AML-193 (cell line): ENCODE data around the gene PPP2R5E.

Experiments used
- DNase-seq, 2 experiments: peaks; one replicate each; lab custom pipeline; 2025; lab: John Stamatoyannopoulos, UW

The PPP2R5E gene

GRCh38 chr14:63432888-63433552 is 110.2 kb downstream of the PPP2R5E start:
- DNase-seq: no peak

DNA sequence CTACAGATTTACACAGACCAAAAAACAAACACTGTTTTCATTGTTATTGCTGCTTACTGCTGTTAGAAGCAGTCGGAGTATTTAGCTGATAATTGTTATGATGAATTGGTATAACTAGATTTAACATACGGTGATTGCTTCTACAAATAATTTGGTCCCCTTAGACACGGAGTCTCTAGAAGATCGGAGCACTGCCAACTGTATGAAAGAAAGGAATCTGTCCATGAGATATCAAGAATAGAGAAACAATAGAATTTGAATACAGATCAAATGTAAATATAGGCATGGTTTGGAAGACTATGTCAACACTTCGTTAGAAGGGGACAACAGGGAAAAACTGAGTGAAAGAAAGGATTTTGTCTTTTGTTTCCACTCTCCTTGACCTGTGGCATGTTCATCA is 110.9 kb downstream of the PPP2R5E start:
- no peak for DNase-seq

DNA sequence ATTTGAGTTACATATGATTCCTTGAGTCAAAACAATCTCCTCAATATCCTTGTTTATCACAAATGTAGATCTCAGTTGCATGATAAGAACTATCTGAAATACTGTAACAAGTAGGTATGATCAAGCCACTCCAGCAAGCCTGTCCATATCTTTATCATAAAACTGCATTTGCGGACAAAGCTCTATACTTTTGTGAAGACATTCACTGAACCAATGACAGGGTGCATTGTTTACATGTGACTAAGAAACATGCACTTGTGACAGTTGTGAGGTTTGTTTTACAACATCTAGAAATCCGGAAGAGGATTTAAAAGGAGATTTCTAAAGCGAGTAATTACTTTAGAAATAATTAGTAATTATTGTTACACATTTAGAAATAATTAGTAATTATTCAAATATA is 111.7 kb downstream of the PPP2R5E start:
- DNase-seq: no peak

DNA sequence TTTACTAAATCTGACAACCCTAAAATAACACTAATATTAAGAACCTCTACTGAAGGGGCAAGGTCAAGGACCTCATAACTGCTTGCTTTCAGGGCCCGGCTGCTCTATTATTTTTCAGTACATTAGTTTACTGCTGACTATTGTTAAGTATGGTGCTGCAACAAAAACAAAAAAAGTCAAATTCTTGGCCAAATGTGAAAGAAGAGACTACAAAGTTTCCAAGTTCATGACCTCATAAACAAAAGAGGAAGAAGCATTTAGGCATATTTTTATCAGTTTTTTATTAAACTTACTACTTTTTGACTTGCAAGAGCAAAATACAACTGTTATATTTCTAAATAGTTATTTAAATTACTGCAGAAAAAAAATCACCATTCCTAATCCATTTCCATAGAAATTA is 114.7 kb downstream of the PPP2R5E start:
- no peak for DNase-seq

GRCh38 chr14:63426838-63427352 is 116.3 kb downstream of the PPP2R5E start:
- no peak for DNase-seq

GRCh38 chr14:63423889-63424288 is 119.3 kb downstream of the PPP2R5E start:
- no peak for DNase-seq

DNA sequence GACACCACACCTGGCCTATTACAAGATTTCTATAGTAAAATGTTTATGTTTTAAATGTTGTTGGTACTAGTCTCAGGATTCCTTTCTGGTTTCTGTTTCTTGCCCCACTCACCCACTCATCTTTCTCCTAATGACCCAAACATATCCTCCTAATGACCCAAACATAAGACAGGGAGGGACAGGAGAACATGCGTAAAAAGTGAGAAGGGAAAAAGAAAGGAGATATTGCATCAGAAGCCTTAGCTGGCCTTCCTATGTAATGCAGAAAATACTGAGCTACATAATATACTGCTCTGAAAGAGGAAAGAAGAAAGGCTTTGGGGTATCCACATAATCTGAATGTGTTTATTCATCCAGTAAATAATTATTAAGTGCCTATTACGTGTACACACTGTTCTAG is 119.8 kb downstream of the PPP2R5E start:
- no peak for DNase-seq

GRCh38 chr14:63421919-63422318 is 121.3 kb downstream of the PPP2R5E start:
- DNase-seq: no peak

DNA sequence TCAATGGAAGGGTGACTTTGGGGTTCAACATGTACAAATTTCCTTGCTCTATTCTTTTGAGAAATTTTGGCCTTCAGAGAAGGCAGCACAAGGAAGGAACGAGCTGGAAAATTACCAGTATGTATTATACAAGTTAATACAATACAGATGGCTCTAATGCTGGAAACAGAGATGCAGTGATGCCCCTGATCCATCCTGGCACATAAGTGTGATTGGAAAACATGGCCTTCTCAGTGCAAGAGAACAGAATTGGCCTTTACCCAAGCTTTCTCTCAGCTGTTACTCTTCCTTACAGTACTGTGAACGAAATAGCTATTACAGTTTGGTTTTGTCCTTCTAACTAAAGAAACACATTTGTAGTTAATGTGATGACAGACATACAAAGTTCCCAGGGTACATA is 122.0 kb downstream of the PPP2R5E start:
- no peak for DNase-seq

DNA sequence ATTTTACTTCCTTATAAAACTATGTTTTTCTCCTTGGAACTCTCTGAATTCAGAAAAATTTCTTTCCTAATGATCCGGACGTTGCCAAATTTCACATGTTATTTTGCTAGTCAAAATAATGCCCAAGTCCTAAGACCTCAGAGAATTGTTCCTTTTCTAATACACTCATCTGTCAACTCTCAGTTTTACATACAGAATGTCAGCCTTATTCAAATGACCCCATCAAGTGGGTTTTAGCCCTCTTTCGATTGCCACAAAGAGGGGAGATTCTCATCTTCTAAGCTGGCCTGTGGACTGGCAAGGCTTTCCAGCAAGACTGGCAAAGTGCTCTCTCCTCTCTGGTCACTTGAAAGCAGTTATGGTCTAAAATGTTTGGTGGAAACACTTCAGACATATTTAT is 125.2 kb downstream of the PPP2R5E start:
- DNase-seq: no peak

- DNase-seq: no peak
These were observed 130.2 kb downstream of the PPP2R5E start for GRCh38 chr14:63413009-63413408.

DNA sequence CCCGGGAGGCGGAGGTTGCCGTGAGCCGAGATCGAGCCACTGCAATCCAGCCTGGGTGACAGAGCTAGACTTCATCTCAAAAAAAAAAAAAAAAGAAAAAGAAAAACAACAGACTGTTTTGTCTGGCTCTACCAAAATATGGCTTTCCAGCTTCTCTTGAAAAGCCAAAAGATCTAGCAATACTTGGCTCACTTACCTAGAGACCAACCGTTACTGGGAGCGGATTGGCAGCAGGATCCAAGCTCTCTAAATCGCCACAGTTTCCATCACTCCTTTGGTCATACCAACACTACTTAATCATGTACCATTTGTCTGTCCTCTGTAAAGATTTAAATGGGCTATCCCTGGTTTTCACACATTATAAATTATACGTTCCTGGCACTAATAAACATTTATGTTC is 136.8 kb downstream of the PPP2R5E start:
- DNase-seq: no peak

DNA sequence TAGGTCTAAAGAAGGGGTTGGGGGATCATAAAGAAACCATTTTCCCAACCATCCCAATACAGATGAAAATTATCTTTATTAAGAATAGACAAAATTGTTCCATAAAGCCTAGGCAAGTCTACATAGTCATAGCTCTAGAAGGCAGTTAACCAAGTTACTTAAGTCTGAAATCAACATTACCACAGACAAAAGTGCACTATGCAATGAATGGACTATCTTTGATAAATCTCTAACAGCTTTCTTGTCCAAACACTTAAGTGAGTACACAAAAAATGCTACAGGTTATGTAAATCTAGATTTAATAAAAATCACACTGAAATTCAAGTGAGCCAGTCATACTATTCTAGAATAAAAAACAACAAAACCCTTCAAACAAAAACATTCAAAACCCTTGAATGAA is 137.5 kb downstream of the PPP2R5E start:
- DNase-seq: no peak

DNA sequence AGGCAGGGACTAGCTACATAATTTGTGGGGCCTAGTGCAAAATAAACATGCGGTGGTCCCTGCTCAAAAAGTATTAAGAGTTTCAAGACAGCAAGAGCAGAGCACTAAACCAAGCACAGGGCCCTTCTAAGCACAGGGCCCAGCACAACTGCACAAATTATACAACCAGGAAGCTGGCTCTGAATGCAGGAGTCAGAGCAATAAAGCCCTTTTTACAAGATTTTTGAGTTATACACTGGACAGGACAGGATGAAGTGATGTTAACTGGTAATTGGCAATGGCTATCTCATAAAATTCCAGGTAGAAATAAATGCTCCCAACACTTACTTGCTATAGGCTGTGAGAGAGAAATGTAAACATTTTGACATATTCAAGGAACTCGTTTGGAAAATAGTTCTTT is 138.3 kb downstream of the PPP2R5E start:
- no peak for DNase-seq

- DNase-seq: no peak
These were observed 141.5 kb downstream of the PPP2R5E start for GRCh38 chr14:63401646-63402045.

DNA sequence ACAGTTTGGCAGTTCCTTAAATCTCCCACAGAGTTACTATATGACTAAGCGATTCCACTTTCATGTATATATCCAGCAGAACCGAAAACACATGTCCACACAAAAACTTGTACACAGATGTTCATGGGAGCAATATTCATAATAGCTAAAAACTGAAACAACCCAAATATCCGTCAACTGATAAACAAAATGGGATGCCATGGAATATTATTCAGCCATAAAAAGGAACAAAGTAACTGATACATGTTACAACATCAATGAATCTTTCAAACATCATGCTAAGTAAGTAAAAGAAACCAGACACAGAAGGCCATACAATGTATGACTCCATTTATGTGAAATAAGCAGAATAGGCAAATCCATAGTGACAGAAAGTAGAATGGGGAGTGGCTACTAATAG is 144.2 kb downstream of the PPP2R5E start:
- no peak for DNase-seq

DNA sequence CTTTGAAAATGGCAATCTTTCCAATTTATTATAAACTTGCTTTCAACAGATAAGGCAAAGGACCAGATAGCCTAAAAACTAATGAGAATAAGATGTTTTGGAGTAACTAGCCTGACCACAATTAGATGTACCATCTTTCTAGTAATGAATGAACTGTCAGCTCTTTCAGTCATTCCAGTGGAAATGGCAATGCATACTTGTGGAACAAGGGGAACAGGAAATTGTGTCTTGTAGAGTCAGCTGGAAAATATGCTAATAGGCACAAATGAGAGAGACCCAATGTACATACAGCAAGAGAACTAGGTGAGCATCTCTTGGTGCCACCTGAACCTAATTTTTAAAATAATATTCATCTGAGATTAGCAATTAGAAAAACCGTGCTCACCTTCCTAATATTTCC is 148.3 kb downstream of the PPP2R5E start:
- DNase-seq: no peak

DNA sequence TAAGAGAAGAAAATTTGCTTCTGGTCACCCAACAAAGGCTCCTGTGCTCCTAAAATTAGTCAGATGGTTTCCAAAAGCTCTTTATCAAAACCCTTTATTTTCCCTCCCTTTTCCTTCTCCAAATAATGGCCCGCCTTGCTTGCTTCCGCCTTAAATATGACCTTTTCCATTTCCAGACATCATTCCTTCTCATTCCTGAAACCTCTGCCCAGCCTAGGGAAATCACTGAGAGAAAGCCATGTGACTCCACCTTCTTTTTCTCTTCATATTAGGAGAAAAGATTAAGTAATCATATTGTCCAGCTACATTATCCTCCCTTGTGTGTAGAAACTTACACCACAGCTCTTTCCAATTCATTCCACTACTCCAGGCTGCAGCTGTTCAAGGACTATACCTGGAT is 148.7 kb downstream of the PPP2R5E start:
- no peak for DNase-seq

GRCh38 chr14:63393012-63393411 is 150.2 kb downstream of the PPP2R5E start:
- DNase-seq: no peak

- no peak for DNase-seq
These were observed 150.9 kb downstream of the PPP2R5E start for GRCh38 chr14:63392236-63392635.

GRCh38 chr14:63388766-63389431 is 154.3 kb downstream of the PPP2R5E start:
- peak; percentile 44 to 50 for DNase-seq

- no peak for DNase-seq
These were observed 155.5 kb downstream of the PPP2R5E start for GRCh38 chr14:63387711-63388110.

- DNase-seq: peak; percentile 36 to 49
These were observed 159.3 kb downstream of the PPP2R5E start for GRCh38 chr14:63383776-63384367.
